Vagina (tissue), 2 donors: ENCODE results near the gene TAGAP.

Experiments used
- CTCF ChIP-seq, 3 experiments: fragments of 450-650 bp in 2 of 3; fragments of 200-600 bp in 1 of 3; sonication (generic) in 1 of 3; IDR thresholded peaks; one replicate each; pipeline ENCODE4 v1.5.1; 2017 to 2019; ENCODE audit warnings: antibody characterized with exemption in 3 of 3, mild to moderate bottlenecking in 2 of 3, moderate library complexity in 2 of 3
- POLR2A ChIP-seq, 2 donors: fragments of 450-650 bp; IDR thresholded peaks; one replicate each; pipeline ENCODE4 v1.6.1; 2017; ENCODE audit warnings: antibody characterized with exemption in 2 of 2, mild to moderate bottlenecking in 2 of 2, moderate library complexity in 2 of 2
- POLR2AphosphoS5 ChIP-seq, 2 donors: sonication (generic); formaldehyde crosslinking; IDR thresholded peaks; one replicate each; pipeline ENCODE4 v1.9.0; 2017; ENCODE audit warnings: antibody characterized with exemption in 2 of 2, mild to moderate bottlenecking in 2 of 2, low read depth in 1 of 2; ENCODE audit not compliant: insufficient read depth in 1 of 2

- peak; percentile 54 to 75 (median 59) for TF ChIP-seq CTCF (IDR thresholded peaks at IDR 0.05)
- no peak for TF ChIP-seq POLR2A (IDR thresholded peaks at IDR 0.05)
- TF ChIP-seq POLR2AphosphoS5 (IDR thresholded peaks at IDR 0.05; ENCODE audit: insufficient read depth in 1 of 2, low read depth in 1 of 2) = peak in 1 of 2 donors; percentile 49
Measured at GRCh38 chr6:159042003-159042825, 2.6 kb downstream of the TAGAP start.
